Endothelial cell of umbilical vein (primary cell): Measurements from ENCODE around the gene PRKAR2B.
A peak's percentile ranks its signal among the peaks of the same experiment; 100 is the strongest.

Experiments
- EZH2 ChIP-seq: IDR thresholded peaks from 2 replicates; pipeline ENCODE4 v1.6.1; 2012; ENCODE audit warnings: borderline replicate concordance, low read depth, mild to moderate bottlenecking, moderate library complexity, low read length, inconsistent platforms; ENCODE audit not compliant: severe bottlenecking
- GATA2 ChIP-seq: IDR thresholded peaks from 2 replicates; pipeline ENCODE4 v1.7.0; 2011; ENCODE audit warnings: low read depth, mild to moderate bottlenecking, moderate library complexity, mixed read lengths, low read length; ENCODE audit not compliant: insufficient read length, insufficient read depth
- MYC ChIP-seq: IDR thresholded peaks from one replicate; pipeline ENCODE4 v1.6.1; 2011; ENCODE audit warnings: mild to moderate bottlenecking, low read depth, low read length
- POLR2A ChIP-seq: IDR thresholded peaks from 2 replicates; pipeline ENCODE4 v1.6.1; 2012; ENCODE audit warnings: low read depth, mild to moderate bottlenecking, control low read depth, low read length
- POLR2AphosphoS5 ChIP-seq: IDR thresholded peaks from 2 replicates; pipeline ENCODE4 v1.6.1; 2012; ENCODE audit warnings: low read depth, mild to moderate bottlenecking, control low read depth, low read length, moderate library complexity; ENCODE audit not compliant: insufficient read depth
- TF ChIP-seq, protein P1 (sequence below), 2 donors: IDR thresholded peaks; 1 replicate in 1 of 2; 2 replicates in 1 of 2; pipeline ENCODE4 v1.5.1; 2011; ENCODE audit warnings: low read length in 2 of 2, mild to moderate bottlenecking in 2 of 2, moderate library complexity in 2 of 2, control low read depth in 1 of 2, inconsistent platforms in 1 of 2, low read depth in 1 of 2; ENCODE audit not compliant: insufficient read depth in 1 of 2; ENCODE audit errors: extremely low read depth in 1 of 2

GRCh38 chr7:107201795-107202450 is 157.4 kb downstream of the PRKAR2B start:
- TF ChIP-seq, protein P1, sequence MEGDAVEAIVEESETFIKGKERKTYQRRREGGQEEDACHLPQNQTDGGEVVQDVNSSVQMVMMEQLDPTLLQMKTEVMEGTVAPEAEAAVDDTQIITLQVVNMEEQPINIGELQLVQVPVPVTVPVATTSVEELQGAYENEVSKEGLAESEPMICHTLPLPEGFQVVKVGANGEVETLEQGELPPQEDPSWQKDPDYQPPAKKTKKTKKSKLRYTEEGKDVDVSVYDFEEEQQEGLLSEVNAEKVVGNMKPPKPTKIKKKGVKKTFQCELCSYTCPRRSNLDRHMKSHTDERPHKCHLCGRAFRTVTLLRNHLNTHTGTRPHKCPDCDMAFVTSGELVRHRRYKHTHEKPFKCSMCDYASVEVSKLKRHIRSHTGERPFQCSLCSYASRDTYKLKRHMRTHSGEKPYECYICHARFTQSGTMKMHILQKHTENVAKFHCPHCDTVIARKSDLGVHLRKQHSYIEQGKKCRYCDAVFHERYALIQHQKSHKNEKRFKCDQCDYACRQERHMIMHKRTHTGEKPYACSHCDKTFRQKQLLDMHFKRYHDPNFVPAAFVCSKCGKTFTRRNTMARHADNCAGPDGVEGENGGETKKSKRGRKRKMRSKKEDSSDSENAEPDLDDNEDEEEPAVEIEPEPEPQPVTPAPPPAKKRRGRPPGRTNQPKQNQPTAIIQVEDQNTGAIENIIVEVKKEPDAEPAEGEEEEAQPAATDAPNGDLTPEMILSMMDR (IDR thresholded peaks at IDR 0.05; ENCODE audit: extremely low read depth in 1 of 2, insufficient read depth in 1 of 2, low read depth in 1 of 2, low read length in 2 of 2), result peak; percentile 42 to 45
- no peak for TF ChIP-seq GATA2
- no peak for TF ChIP-seq EZH2
- no peak for TF ChIP-seq POLR2AphosphoS5
- no peak for TF ChIP-seq MYC
- no peak for TF ChIP-seq POLR2A
